IMR-90 (cell line): ENCODE measurements around the gene PTEN. TPM values are rescaled to one million over a fixed set of nuclear protein-coding genes. Genes with fewer than 3 reads are reported as not detected.
"Not testable (repeated sequence)": the region's sequence is repeated elsewhere in the genome, so short reads cannot be mapped to it uniquely, and the experiment has no call there.

Source experiments
- ATAC-seq: fragments of 200-7000 bp; cut with Tn5 transposase; 2 replicates; pipeline ENCODE4 v1.9.1; 2020; ENCODE audit warnings: low read depth, mild to moderate bottlenecking, moderate library complexity
- BruUV-seq: library from RNA; stranded (reverse); fragments of 400-500 nt; replicated peaks from 2 replicates; lab custom pipeline; 2021; lab: Mats Ljungman, UMichigan
- CTCF ChIA-PET: fragments of 300-600 bp; formaldehyde crosslinking; extraction: SDS; loops from one replicate; lab custom pipeline; 2021; ENCODE audit warnings: antibody characterized with exemption; lab: Yijun Ruan, JAX
- POLR2A ChIA-PET: fragments of 300-600 bp; sonication (Branson Sonifier 250); formaldehyde crosslinking; loops from one replicate; lab custom pipeline; 2022; ENCODE audit warnings: antibody characterized with exemption; ENCODE audit not compliant: unreplicated experiment; lab: Charles Lee
- DNase-seq: peaks from one replicate; pipeline ENCODE4 v3.0.0; 2013
- H2AFZ ChIP-seq: replicated peaks from 2 replicates; pipeline ENCODE3; 2013; ENCODE audit warnings: low read length, mild to moderate bottlenecking; ENCODE audit not compliant: poor library complexity
- H2AK5ac ChIP-seq: 2 replicates; pipeline ENCODE4 v1.6.1; 2013; ENCODE audit warnings: low read depth, low read length, inconsistent platforms
- H2AK9ac ChIP-seq: replicated peaks from 2 replicates; pipeline ENCODE3; 2013; ENCODE audit warnings: mild to moderate bottlenecking, low read depth, low read length, moderate library complexity; ENCODE audit not compliant: poor library complexity
- H2BK120ac ChIP-seq: 2 replicates; pipeline ENCODE4 v1.6.1; 2013; ENCODE audit warnings: low read depth, low read length, inconsistent platforms
- H2BK15ac ChIP-seq: 3 replicates; pipeline ENCODE4 v1.6.1; 2013; ENCODE audit warnings: low read depth, low read length, inconsistent platforms
- H2BK20ac ChIP-seq: 2 replicates; pipeline ENCODE4 v1.6.1; 2013; ENCODE audit warnings: low read depth, mild to moderate bottlenecking, inconsistent platforms, low read length, moderate library complexity
- H2BK5ac ChIP-seq: 2 replicates; pipeline ENCODE4 v1.6.1; 2013; ENCODE audit warnings: mild to moderate bottlenecking, low read depth, low read length, inconsistent platforms; ENCODE audit not compliant: poor library complexity, severe bottlenecking
- H3K14ac ChIP-seq: replicated peaks from 2 replicates; pipeline ENCODE4 v1.6.1; 2013; ENCODE audit warnings: low read depth, low read length, inconsistent platforms
- H3K18ac ChIP-seq: 2 replicates; pipeline ENCODE4 v1.6.1; 2013; ENCODE audit warnings: low read depth, low read length, control low read depth
- H3K23ac ChIP-seq: 2 replicates; pipeline ENCODE4 v1.6.1; 2013; ENCODE audit warnings: low read depth, low read length, inconsistent platforms
- H3K27ac ChIP-seq: 2 replicates; pipeline ENCODE4 v1.5.1; 2013; ENCODE audit warnings: mild to moderate bottlenecking, control low read depth, low read length; ENCODE audit not compliant: insufficient read depth
- H3K27me3 ChIP-seq: 2 replicates; pipeline ENCODE4 v1.6.1; 2013; ENCODE audit warnings: low read length; ENCODE audit not compliant: control insufficient read depth, insufficient read depth
- H3K36me3 ChIP-seq: 2 replicates; pipeline ENCODE4 v1.6.1; 2013; ENCODE audit warnings: low read length, mixed read lengths; ENCODE audit not compliant: control insufficient read depth, insufficient read depth
- H3K4ac ChIP-seq: 2 replicates; pipeline ENCODE4 v1.6.1; 2013; ENCODE audit warnings: low read depth, low read length, inconsistent platforms
- H3K4me1 ChIP-seq: 2 replicates; pipeline ENCODE4 v1.6.1; 2013; ENCODE audit warnings: low read length, mixed read lengths; ENCODE audit not compliant: control insufficient read depth, insufficient read depth
- H3K4me2 ChIP-seq: 2 replicates; pipeline ENCODE4 v1.6.1; 2013; ENCODE audit warnings: low read depth, mild to moderate bottlenecking, control low read depth, low read length, moderate library complexity
- H3K4me3 ChIP-seq: 2 replicates; pipeline ENCODE4 v1.5.1; 2013; ENCODE audit warnings: low read depth, mild to moderate bottlenecking, control low read depth, low read length, moderate library complexity; ENCODE audit not compliant: insufficient read depth
- H3K56ac ChIP-seq: 2 replicates; pipeline ENCODE4 v1.6.1; 2013; ENCODE audit warnings: low read length, inconsistent platforms; ENCODE audit not compliant: insufficient read depth; ENCODE audit errors: extremely low read depth
- H3K79me1 ChIP-seq, 2 experiments: 2 replicates each; pipeline ENCODE4 v1.6.1; 2013; ENCODE audit warnings: low read length in 2 of 2, inconsistent platforms in 1 of 2, low read depth in 1 of 2
- H3K9ac ChIP-seq: 2 replicates; pipeline ENCODE4 v1.6.1; 2013; ENCODE audit warnings: low read depth, low read length, control low read depth
- H3K9me1 ChIP-seq: 2 replicates; pipeline ENCODE4 v1.6.1; 2013; ENCODE audit warnings: low read length, inconsistent platforms; ENCODE audit not compliant: insufficient read depth
- H3K9me3 ChIP-seq: 2 replicates; pipeline ENCODE4 v1.6.1; 2013; ENCODE audit warnings: low read length; ENCODE audit not compliant: control insufficient read depth, insufficient read depth
- H4K20me1 ChIP-seq: 2 replicates; pipeline ENCODE4 v1.6.1; 2013; ENCODE audit warnings: low read length, inconsistent platforms; ENCODE audit not compliant: insufficient read depth
- H4K5ac ChIP-seq: 2 replicates; pipeline ENCODE4 v1.6.1; 2013; ENCODE audit warnings: mild to moderate bottlenecking, low read depth, low read length, control low read depth
- H4K8ac ChIP-seq, 2 experiments: 2 replicates each; pipeline ENCODE4 v1.6.1; 2013; ENCODE audit warnings: low read depth in 2 of 2, low read length in 2 of 2, control low read depth in 1 of 2, inconsistent platforms in 1 of 2
- H4K91ac ChIP-seq: 2 replicates; pipeline ENCODE4 v1.6.1; 2013; ENCODE audit warnings: low read depth, low read length, inconsistent platforms; ENCODE audit not compliant: insufficient read depth
- WGBS, 2 experiments: methylation state at CpG; one replicate each; pipeline versions ENCODE4 v1.1.5 to v1.1.7; 2013; ENCODE audit warnings: missing lambda C conversion rate in 2 of 2; ENCODE audit not compliant: insufficient read length in 1 of 2; ENCODE audit errors: extremely low coverage in 2 of 2; 5-methylcytosine and 5-hydroxymethylcytosine counted together
- dilution Hi-C: fragments of 300-500 bp; cut with HindIII; formaldehyde crosslinking; loops from one replicate; pipeline ENCODE4 v1.14.3; 2018; ENCODE audit warnings: low sequenced_read_pairs; ENCODE audit not compliant: unreplicated experiment
- in situ Hi-C: fragments of 300-500 bp; cut with MboI; formaldehyde crosslinking; loops from 3 replicates; pipeline ENCODE4 v1.14.3; 2019; ENCODE audit warnings: low sequenced_read_pairs, inconsistent platforms, mixed read lengths
- intact Hi-C: fragments of 100-400 bp; cut with micrococcal nuclease; formaldehyde crosslinking; loops from 2 replicates; pipeline ENCODE4 v1.10.0; 2022
- polyA plus RNA-seq, 3 experiments: library from polyadenylated mRNA; depleted of rRNA; stranded (reverse); fragments of >200 nt; gene quantifications; 2 replicates each; pipeline ENCODE4 v1.2.3, GENCODE V29; 2012; ENCODE audit warnings: low replicate concordance in 1 of 3
- total RNA-seq: library from RNA; depleted of rRNA; stranded (reverse); fragments of >200 nt; gene quantifications from 2 replicates; pipeline ENCODE4 v1.2.3, GENCODE V29; 2012

The PTEN gene
- total and polyA plus RNA-seq, 2 of the 4 experiments (the other 2 are of a cell fraction), result 12.0 to 38.9 TPM

DNA sequence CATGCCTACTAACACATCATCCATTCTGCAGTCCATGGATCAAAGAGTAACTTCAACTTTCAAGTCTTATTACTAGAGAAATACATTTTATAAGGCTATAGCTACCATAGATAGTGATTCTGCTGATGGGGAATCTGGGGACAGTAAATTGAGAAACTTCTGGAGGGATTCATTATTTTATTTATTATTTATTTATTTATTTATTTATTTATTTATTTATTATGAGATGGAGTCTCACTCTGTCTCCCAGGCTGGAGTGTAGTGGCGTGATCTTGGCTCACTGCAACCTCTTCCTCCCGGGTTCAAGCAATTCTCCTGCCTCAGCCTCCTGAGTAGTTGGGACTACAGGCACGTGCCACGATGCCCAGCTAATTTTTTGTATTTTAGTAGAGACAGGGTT is 34.4 kb upstream of the PTEN start:
- H3K9me3 ChIP-seq, H3K36me3 ChIP-seq, H4K91ac ChIP-seq, H3K18ac ChIP-seq, H3K27me3 ChIP-seq, DNase-seq, H3K27ac ChIP-seq, H3K4me1 ChIP-seq, H2BK20ac ChIP-seq, H3K14ac ChIP-seq, BruUV-seq, H3K9me1 ChIP-seq, H2AK5ac ChIP-seq, ATAC-seq, H4K5ac ChIP-seq, in situ Hi-C loops, H3K4me3 ChIP-seq, H2BK5ac ChIP-seq, H3K4ac ChIP-seq, dilution Hi-C loops, CTCF ChIA-PET, H3K4me2 ChIP-seq, H4K20me1 ChIP-seq, H3K56ac ChIP-seq, H2AFZ ChIP-seq, POLR2A ChIA-PET, H4K8ac ChIP-seq, H2BK120ac ChIP-seq, H2AK9ac ChIP-seq, intact Hi-C loops, H3K79me1 ChIP-seq, H3K23ac ChIP-seq, H2BK15ac ChIP-seq, H3K9ac ChIP-seq: not testable (repeated sequence)
- no CpG with 5 or more reads among the region's 4 CpGs for WGBS, 2 experiments
